ACHN (cell line): Measurements from ENCODE around the gene PLCH1.

Experiments used
- DNase-seq: peaks from one replicate; pipeline ENCODE4 v3.0.0-alpha.2; 2015
- in situ Hi-C: cut with HindIII; loops from 2 replicates; pipeline ENCODE4 v1.10.0; 2017; ENCODE audit warnings: low sequenced_read_pairs, low pct_ligation_motif_present, low pct_unique_long_range_greater_than_20kb

Gene PLCH1

GRCh38 chr3:155457591-155457990, 287.3 kb downstream of the PLCH1 start:
- no peak for DNase-seq
- in situ Hi-C loops, result no loop called here

- no peak for DNase-seq
- in situ Hi-C loops, result no loop called here
These were observed 289.1 kb downstream of the PLCH1 start for GRCh38 chr3:155455765-155456164.

DNA sequence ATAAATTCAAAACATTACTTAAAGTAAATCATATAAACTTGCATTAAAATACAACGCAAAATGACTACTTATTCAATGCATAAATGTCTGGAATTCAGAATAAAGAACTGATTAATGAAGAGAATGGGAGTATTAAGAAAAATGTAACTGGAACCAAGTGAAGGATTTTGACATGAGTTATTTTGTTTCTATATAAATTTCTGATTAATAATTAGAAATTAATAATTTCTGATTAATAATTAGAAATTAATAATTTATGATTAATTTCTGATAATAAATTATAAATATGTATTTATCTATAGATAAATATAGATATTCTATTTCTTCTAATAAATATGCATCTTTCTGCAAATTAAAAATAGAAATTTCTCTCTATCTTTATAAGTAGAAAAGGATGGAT, 291.4 kb downstream of the PLCH1 start:
- in situ Hi-C loops, result no loop called here
- no peak for DNase-seq

DNA sequence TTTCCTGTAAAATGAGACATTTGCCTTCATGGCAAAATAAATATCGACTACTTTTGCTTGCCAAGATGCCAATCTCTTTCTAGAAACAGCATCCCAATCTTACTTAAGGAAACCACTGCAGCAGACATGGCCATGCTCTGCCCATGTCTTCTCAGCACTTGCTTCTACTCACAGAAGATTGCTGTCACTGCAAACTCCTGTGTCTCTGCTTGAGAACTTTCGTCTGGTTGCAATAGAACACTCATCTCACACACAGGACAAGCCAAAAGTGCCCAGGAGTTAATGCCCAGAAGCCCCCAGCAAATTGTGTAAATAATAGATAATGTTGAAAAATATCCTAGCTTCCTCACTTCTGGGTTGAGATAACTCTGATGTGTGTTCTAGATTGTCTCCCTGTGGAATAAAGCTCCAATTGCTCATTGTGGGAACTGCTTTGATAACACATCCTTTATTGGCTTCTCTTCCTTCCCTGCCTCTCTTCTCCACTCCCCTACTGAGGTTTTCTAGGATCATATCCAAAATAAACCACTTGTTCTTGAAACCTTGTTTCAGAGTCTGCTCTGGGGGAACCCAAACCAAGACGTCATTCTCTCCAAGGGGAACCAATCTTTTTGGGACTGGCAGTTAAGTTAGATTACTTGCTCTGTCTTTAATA, 295.1 kb downstream of the PLCH1 start:
- in situ Hi-C loops, result no loop called here
- DNase-seq, result no peak

DNA sequence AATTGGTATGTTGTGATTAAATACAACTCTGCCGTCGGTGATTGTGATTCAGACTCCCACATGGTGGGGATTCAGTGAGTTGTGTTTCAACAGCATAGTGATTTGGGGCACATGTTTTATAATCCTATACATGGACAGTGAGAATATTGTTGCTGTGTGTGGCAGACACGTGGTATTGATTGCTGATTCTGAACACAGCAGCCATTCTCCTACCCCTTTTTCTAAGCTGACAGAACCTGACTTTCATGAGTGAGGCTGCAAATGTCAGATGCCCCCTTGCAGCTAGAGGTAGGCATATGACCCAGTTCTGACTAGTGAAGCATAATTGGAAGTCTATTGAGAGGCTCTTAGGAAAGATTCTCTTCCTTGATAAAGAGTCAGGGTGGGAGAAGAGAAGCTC, 296.3 kb downstream of the PLCH1 start:
- DNase-seq, result no peak
- in situ Hi-C loops, result no loop called here

GRCh38 chr3:155446366-155446765, 298.5 kb downstream of the PLCH1 start:
- DNase-seq, result no peak
- in situ Hi-C loops, result no loop called here

DNA sequence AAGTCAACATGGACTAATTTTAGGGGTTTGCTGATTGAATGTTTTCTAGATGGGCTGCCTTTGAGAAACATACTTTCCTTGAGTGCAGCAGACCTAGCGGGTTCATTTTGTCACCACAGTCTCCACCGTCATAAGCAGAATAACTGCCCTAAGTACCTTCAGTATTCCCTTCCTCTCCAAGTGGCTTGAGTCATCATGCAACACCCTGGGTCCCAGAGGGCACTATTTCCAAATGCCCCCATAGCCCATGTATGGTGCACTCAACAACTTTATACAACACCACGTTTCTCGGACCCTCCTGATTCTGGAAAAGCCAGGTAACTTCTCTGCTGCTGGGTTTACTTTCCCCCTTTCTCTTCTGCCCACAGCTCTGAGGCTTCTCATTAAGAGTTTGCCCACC, 300.1 kb downstream of the PLCH1 start:
- DNase-seq, result no peak
- in situ Hi-C loops, result no loop called here

DNA sequence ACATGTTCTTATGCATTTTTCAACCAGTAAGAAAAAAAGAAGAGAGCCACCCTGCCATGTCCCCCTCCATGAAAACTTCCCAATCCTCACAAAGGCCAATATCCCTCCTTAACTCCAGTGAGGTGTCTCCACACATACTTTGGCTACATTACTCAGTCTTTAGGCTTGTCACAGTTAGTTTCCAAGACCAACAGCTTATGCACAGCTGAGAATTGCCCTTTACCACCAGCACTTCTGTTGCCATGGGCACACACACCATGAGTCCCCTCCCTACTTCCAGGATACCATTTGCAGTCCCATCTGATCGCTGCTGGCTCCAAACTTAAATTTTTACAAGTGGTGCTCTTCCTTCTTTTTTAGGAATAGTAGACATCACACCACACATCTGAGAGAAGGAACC, 301.1 kb downstream of the PLCH1 start:
- DNase-seq, result no peak
- in situ Hi-C loops, result no loop called here

DNA sequence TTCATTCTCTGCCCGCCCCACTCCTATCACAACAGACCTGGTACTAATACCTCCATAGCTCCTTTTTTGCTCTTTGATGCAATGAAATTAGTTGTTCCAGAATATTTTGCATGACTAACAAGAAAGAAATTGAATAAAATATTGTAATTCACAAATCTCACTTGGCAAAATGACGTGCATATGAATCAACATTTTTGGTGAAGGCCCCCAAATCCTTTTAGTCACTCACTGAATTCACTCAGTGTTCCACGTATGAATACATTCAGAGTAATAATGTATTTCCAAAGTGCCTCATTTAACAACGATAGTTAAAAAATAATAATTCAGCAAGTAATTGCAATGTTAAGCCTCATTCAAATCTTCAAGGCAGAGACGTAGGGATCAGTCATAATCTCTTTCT, 302.8 kb downstream of the PLCH1 start:
- no peak for DNase-seq
- in situ Hi-C loops, result no loop called here

- peak; percentile 28 for DNase-seq
- in situ Hi-C loops, result no loop called here
These were observed 303.4 kb downstream of the PLCH1 start for GRCh38 chr3:155441506-155441905.

GRCh38 chr3:155441026-155441425, 303.8 kb downstream of the PLCH1 start:
- DNase-seq, result no peak
- in situ Hi-C loops, result no loop called here

DNA sequence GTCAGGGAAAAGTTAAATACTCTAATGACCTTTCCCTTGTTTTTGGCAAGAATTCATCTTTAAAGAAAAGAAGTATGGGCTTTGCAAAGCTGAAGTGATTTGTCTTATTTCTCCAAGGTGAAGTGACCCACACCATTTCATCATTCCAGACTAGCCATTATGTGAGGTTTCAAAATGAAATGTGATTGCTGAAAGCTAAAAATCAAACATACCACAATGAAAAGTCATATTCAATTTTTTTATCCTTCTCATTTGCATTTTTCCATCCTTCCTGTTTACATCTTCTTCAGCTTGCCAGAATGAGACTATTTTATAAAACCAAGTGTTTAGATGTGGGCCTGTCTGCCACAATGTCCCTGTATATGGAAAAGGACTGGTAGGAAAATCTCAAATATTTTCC, 309.1 kb downstream of the PLCH1 start:
- in situ Hi-C loops, result no loop called here
- DNase-seq, result no peak

- in situ Hi-C loops, result no loop called here
- DNase-seq, result no peak
These were observed 312.9 kb downstream of the PLCH1 start for GRCh38 chr3:155431856-155432570.

DNA sequence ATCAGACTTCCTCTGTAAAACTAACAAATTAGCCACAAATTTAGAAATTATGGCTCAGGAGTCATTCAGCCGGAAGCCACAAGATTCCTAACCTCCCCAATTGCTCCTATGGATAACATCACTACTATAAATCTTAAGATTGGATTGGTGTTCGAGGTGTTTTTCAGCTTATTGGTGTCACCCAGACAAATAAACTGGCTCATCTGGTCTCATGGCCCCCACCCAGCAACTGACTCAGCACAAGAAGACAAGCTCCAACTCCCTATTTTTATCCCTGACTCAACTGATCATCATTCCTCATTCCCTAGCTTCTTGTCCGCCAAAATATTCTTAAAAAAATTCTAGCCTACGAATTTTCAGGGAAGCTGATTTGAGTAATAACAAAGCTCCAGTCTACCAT, 316.3 kb downstream of the PLCH1 start:
- in situ Hi-C loops, result no loop called here
- no peak for DNase-seq

GRCh38 chr3:155426524-155427230, 318.2 kb downstream of the PLCH1 start:
- DNase-seq, result no peak
- in situ Hi-C loops, result no loop called here

GRCh38 chr3:155425396-155425795, 319.5 kb downstream of the PLCH1 start:
- in situ Hi-C loops, result no loop called here
- DNase-seq, result no peak

DNA sequence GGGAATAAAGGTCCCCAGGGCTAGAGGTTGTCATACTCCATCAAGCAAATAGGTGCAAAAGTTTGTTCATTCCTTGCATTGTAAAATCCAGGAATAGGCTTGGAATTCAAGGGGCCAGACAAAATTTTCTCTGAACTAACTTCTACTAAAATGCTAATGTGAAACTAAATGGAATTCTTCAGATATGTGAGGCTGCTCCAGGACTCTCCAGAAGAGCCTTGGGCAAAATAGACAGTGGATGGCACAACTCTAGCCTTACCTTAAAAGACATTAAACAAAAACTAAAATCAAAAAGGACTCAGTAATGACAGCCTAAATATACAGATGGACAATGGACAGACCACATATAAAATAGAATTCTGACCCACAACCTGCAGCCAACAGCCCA, 320.6 kb downstream of the PLCH1 start:
- in situ Hi-C loops, result no loop called here
- DNase-seq, result no peak

GRCh38 chr3:155423526-155424322, 321.1 kb downstream of the PLCH1 start:
- in situ Hi-C loops, result no loop called here
- DNase-seq, result no peak

- no peak for DNase-seq
- in situ Hi-C loops, result no loop called here
These were observed 323.9 kb downstream of the PLCH1 start for GRCh38 chr3:155420881-155421486.
